Nasal cavity respiratory epithelium epithelial cell of viscerocranial mucosa (primary cell): ENCODE measurements around the gene NDUFC2. TPM values are rescaled to one million over a fixed set of nuclear protein-coding genes. Genes with fewer than 3 reads are reported as not detected.

Source experiments
- total RNA-seq: library from RNA; depleted of rRNA; stranded (reverse); fragments of >200 nt; gene quantifications from 2 replicates; pipeline ENCODE4 v1.2.3, GENCODE V29; 2014

Gene NDUFC2
- 59.3 and 64.6 TPM in 2 replicates for total RNA-seq

GRCh38 chr11:78079232-78080083 is at the start of gene NDUFC2:
Gene NDUFC2 (minus strand): TSS chr11:78079862. CDS start chr11:78079744, 118 bp downstream.

GRCh38 chr11:78063440-78064181 is 16.1 kb downstream of the NDUFC2 start, which contains the start of gene THRSP:
Gene THRSP (plus strand): TSS chr11:78063861. CDS start chr11:78063882, 21 bp downstream.

GRCh38 chr11:78022397-78023396 is 57.0 kb downstream of the NDUFC2 start, which contains the start of gene KCTD14:
Gene KCTD14 (minus strand): TSS chr11:78023276. CDS start chr11:78023249, 27 bp downstream.

Other genes starting within 250 kb of the NDUFC2 start
- 22.2 and 25.9 TPM in 2 replicates for gene INTS4, start 85.2 kb downstream of the NDUFC2 start, total RNA-seq
- gene KCTD14, start 56.6 kb downstream of the NDUFC2 start, total RNA-seq: 1.6 and 2.4 TPM in 2 replicates
- gene THRSP, start 16.0 kb downstream of the NDUFC2 start, total RNA-seq: not detected in 2 replicates
- gene ALG8, start 59.8 kb upstream of the NDUFC2 start, total RNA-seq: 21.5 and 22.4 TPM in 2 replicates
- gene KCTD21, start 108.8 kb upstream of the NDUFC2 start, total RNA-seq: 4.8 and 10.3 TPM in 2 replicates
- 2.7 and 7.1 TPM in 2 replicates for gene USP35, start 109.1 kb upstream of the NDUFC2 start, total RNA-seq